SU-DHL-6 (cell line): Measurements from ENCODE around the gene FIBP.

Experiments used
- H2AFZ ChIP-seq: fragments of 200-600 bp; sonication (generic); 2 replicates; pipeline ENCODE4 v1.6.1; 2014; ENCODE audit warnings: low read depth, mild to moderate bottlenecking, moderate library complexity, mixed read lengths, antibody characterized with exemption, low read length; ENCODE audit not compliant: severe bottlenecking
- H3F3A ChIP-seq: fragments of 200-600 bp; shearing (Covaris generic); 2 replicates; pipeline ENCODE4 v1.6.0; 2016; ENCODE audit warnings: antibody characterized with exemption, mild to moderate bottlenecking; ENCODE audit not compliant: insufficient read depth
- H3K27ac ChIP-seq: fragments of 200-600 bp; sonication (generic); 2 replicates; pipeline ENCODE4 v1.5.1; 2016; ENCODE audit warnings: low read depth, mild to moderate bottlenecking, low read length, moderate library complexity, mixed read lengths
- H3K27me3 ChIP-seq: fragments of 200-600 bp; sonication (generic), shearing (Covaris generic); 2 replicates; pipeline ENCODE4 v1.6.0; 2014; ENCODE audit warnings: mild to moderate bottlenecking, low read length
- H3K36me3 ChIP-seq: fragments of 200-600 bp; sonication (generic); 2 replicates; pipeline ENCODE4 v1.6.1; 2014; ENCODE audit warnings: mild to moderate bottlenecking, low read length, mixed read lengths
- H3K4me2 ChIP-seq: fragments of 300-600, 200-600 bp; shearing (Covaris generic), sonication (generic); 2 replicates; pipeline ENCODE4 v1.6.0; 2014; ENCODE audit warnings: low read length, low read depth, mild to moderate bottlenecking; ENCODE audit not compliant: poor library complexity, severe bottlenecking
- H3K4me3 ChIP-seq: fragments of 200-600 bp; sonication (generic); 2 replicates; pipeline ENCODE4 v1.5.1; 2014; ENCODE audit warnings: antibody characterized with exemption, low read length, mild to moderate bottlenecking, mixed read lengths; ENCODE audit not compliant: insufficient read depth, poor library complexity, severe bottlenecking
- H3K79me2 ChIP-seq: fragments of 200-600 bp; sonication (generic); 2 replicates; pipeline ENCODE4 v1.6.1; 2014; ENCODE audit warnings: mild to moderate bottlenecking, low read length, moderate library complexity; ENCODE audit not compliant: insufficient read depth
- H3K9ac ChIP-seq: fragments of 200-600 bp; sonication (generic); 2 replicates; pipeline ENCODE4 v1.7.0; 2014; ENCODE audit warnings: mild to moderate bottlenecking, low read length
- H3K9me2 ChIP-seq: fragments of 200-600 bp; sonication (generic); replicated peaks from 2 replicates; pipeline ENCODE4 v1.6.1; 2014; ENCODE audit warnings: low read length; ENCODE audit not compliant: insufficient read depth
- H3K9me3 ChIP-seq: fragments of 200-600 bp; sonication (generic); 2 replicates; pipeline ENCODE4 v1.6.1; 2014; ENCODE audit warnings: low read length, mixed read lengths; ENCODE audit not compliant: insufficient read depth
- H4K20me1 ChIP-seq: fragments of 200-600 bp; sonication (generic); 2 replicates; pipeline ENCODE4 v1.6.1; 2014; ENCODE audit warnings: low read depth, mild to moderate bottlenecking, antibody characterized with exemption, low read length, moderate library complexity, mixed read lengths
- CTCF ChIP-seq: fragments of 200-600 bp; sonication (generic); IDR thresholded peaks from one replicate; pipeline ENCODE4 v1.5.1; 2017; ENCODE audit warnings: antibody characterized with exemption, mild to moderate bottlenecking, low read length, moderate library complexity; ENCODE audit not compliant: insufficient read depth, poor library complexity, severe bottlenecking
- EZH2phosphoT487 ChIP-seq: fragments of 200-600 bp; sonication (generic), shearing (Covaris generic); conservative IDR thresholded peaks from 2 replicates; pipeline ENCODE4 v1.6.1; 2018; ENCODE audit warnings: mild to moderate bottlenecking, antibody characterized with exemption, low read length, moderate library complexity, mixed read lengths

The FIBP gene

GRCh38 chr11:65864706-65865471 is 23.4 kb downstream of the FIBP start:
- TF ChIP-seq EZH2phosphoT487 (no peak), CTCF (no peak)
- peaks cover 17% of the 10 kb centered on the region for H3K79me2 ChIP-seq
- no peak overlapping the region for H3K27ac ChIP-seq
- H3K36me3 ChIP-seq: no peaks in the 10 kb centered on the region
- no peak overlapping the region for H3K9ac ChIP-seq
- no peaks in the 10 kb centered on the region for H4K20me1 ChIP-seq
- H3F3A ChIP-seq: no peaks in the 10 kb centered on the region
- no peaks in the 10 kb centered on the region for H3K27me3 ChIP-seq
- no peak overlapping the region for H2AFZ ChIP-seq
- no peaks in the 10 kb centered on the region for H3K9me2 ChIP-seq
- no peak overlapping the region for H3K4me3 ChIP-seq
- no peaks in the 10 kb centered on the region for H3K9me3 ChIP-seq
- H3K4me2 ChIP-seq: no peak overlapping the region

DNA sequence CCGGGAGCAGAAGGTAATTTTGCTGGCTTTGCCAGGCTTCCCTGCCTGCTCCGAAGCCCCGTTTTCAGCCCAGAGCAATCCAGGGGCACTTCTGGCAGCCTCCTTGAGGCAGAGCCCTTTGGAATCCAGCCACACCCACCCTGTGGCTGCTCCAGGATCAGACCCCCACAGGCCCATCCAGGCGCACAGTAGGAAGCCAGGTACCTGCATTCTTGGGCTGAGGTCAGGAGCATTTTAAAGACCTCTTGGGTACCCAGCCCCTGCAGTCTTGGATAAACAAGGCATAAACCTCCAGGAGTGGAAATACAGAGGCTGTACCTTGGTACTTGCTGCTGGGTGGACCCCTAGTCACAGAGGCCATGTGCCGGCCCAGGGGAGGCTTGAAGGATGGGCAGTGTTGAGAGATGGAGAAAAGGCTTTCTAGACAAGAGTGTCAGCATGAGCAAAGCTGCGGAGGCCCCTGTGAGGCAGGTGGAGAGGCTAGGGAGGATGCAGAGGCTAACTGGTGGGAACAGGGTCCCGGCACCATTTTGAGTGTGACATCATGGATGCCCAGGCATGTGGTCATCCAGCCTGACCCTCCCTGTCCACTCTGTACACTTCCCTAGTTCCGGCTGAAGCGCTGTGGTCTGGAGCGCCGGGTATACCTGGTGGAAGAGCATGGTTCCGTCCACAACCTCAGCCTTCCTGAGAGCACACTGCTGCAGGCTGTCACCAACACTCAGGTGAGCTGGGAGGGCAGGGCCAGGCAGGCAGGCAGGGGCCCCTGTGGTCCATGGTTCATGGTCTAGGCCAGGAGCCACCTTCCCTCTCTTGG is 24.2 kb downstream of the FIBP start:
- TF ChIP-seq EZH2phosphoT487 (no peak), CTCF (no peak)
- H3K4me2 ChIP-seq: no peak overlapping the region
- H3F3A ChIP-seq: no peaks in the 10 kb centered on the region
- no peaks in the 10 kb centered on the region for H3K36me3 ChIP-seq
- no peak overlapping the region for H3K9ac ChIP-seq
- H3K27me3 ChIP-seq: no peaks in the 10 kb centered on the region
- H3K27ac ChIP-seq: no peak overlapping the region
- H3K4me3 ChIP-seq: no peak overlapping the region
- H3K79me2 ChIP-seq: peaks cover 17% of the 10 kb centered on the region
- no peaks in the 10 kb centered on the region for H3K9me2 ChIP-seq
- no peaks in the 10 kb centered on the region for H4K20me1 ChIP-seq
- no peaks in the 10 kb centered on the region for H3K9me3 ChIP-seq
- no peak overlapping the region for H2AFZ ChIP-seq

DNA sequence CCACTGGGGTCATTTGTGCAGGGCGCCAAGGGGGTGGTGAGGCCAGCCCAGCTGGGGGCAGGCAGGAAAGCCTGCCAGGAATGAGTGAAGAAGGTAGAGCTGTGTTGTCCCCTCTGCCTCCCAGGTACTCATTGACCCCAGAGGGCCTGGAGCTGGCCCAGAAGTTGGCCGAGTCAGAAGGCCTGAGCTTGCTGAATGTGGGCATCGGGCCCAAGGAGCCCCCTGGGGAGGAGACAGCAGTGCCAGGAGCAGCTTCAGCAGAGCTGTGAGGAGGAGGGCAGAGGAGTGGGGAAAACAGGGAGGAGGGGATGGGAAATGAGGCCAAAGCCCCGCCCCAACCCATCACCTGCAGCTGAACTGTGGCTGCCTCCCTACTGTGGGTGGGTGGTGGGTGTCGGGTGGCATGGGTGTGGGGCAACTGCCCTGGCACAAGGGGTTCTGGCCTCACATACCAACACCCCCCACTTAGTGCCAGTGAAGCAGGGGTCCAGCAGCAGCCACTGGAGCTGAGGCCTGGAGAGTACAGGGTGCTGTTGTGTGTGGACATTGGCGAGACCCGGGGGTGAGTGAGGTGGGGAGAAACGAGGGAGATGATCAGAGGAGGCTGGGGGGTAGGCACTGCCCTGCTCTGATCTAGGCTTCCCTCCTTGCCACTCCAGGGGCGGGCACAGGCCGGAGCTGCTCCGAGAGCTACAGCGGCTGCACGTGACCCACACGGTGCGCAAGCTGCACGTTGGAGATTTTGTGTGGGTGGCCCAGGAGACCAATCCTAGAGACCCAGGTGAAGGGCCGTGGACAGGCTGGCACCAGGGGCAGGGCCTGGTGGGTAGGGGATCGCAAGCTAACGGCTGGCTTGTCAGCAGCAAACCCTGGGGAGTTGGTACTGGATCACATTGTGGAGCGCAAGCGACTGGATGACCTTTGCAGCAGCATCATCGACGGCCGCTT is 25.1 kb downstream of the FIBP start:
- no peak overlapping the region for H3K27ac ChIP-seq
- H3K27me3 ChIP-seq: no peaks in the 10 kb centered on the region
- H3K79me2 ChIP-seq: peaks cover 17% of the 10 kb centered on the region
- H3K4me3 ChIP-seq: no peak overlapping the region
- H3K9me3 ChIP-seq: no peaks in the 10 kb centered on the region
- H4K20me1 ChIP-seq: no peaks in the 10 kb centered on the region
- no peak overlapping the region for H3K9ac ChIP-seq
- H3F3A ChIP-seq: peaks cover 8% of the 10 kb centered on the region
- no peak for TF ChIP-seq EZH2phosphoT487
- TF ChIP-seq CTCF: no peak
- H3K4me2 ChIP-seq: no peak overlapping the region
- no peaks in the 10 kb centered on the region for H3K9me2 ChIP-seq
- H3K36me3 ChIP-seq: no peaks in the 10 kb centered on the region
- no peak overlapping the region for H2AFZ ChIP-seq
